Choroid plexus epithelial cell (primary cell): Measurements from ENCODE around the gene ACOT12.

ENCODE experiments used
- DNase-seq: peaks from one replicate; pipeline ENCODE4 v3.0.0-alpha.2; 2010; ENCODE audit warnings: low read depth
- H3K4me3 ChIP-seq: 2 replicates; pipeline ENCODE4 v1.5.1; 2011; ENCODE audit warnings: low read depth, mild to moderate bottlenecking, control low read depth, low read length, moderate library complexity
- CTCF ChIP-seq: conservative IDR thresholded peaks from 2 replicates; pipeline ENCODE4 v1.5.1; 2011; ENCODE audit warnings: low read depth, mild to moderate bottlenecking, control low read depth, inconsistent platforms, low read length, moderate library complexity

The ACOT12 gene

GRCh38 chr5:81313278-81313677, 80.7 kb downstream of the ACOT12 start:
- TF ChIP-seq CTCF, result no peak
- no peak overlapping the region for H3K4me3 ChIP-seq
- no peak for DNase-seq

- no peak overlapping the region for H3K4me3 ChIP-seq
- DNase-seq, result no peak
- TF ChIP-seq CTCF, result no peak
Observed at GRCh38 chr5:81310402-81311063, 83.4 kb downstream of the ACOT12 start.

- DNase-seq, result no peak
- TF ChIP-seq CTCF, result no peak
- no peak overlapping the region for H3K4me3 ChIP-seq
Observed at GRCh38 chr5:81308836-81309235, 85.1 kb downstream of the ACOT12 start.

- TF ChIP-seq CTCF, result no peak
Observed at GRCh38 chr5:81305785-81306184, 88.1 kb downstream of the ACOT12 start.

GRCh38 chr5:81303563-81303962, 90.4 kb downstream of the ACOT12 start:
- no peak overlapping the region for H3K4me3 ChIP-seq
- TF ChIP-seq CTCF, result no peak
- peak; percentile 88 for DNase-seq

More at GRCh38 chr5:81305785-81306184, 88.1 kb downstream of the ACOT12 start:
- H3K4me3 ChIP-seq, result no peak overlapping the region
- DNase-seq, result no peak

GRCh38 chr5:81302596-81302995, 91.3 kb downstream of the ACOT12 start:
- no peak for TF ChIP-seq CTCF

GRCh38 chr5:81301271-81302015, 92.5 kb downstream of the ACOT12 start, which contains the start of gene ZCCHC9:
Gene ZCCHC9 (plus strand): TSS chr5:81301587. CDS start chr5:81304758, 3,171 bp downstream.
- TF ChIP-seq CTCF, result peak; percentile 47
- H3K4me3 ChIP-seq, result peak within 1 kb of the TSS; percentile 93
- DNase-seq, result peak; percentile 97

More at GRCh38 chr5:81302596-81302995, 91.3 kb downstream of the ACOT12 start:
- peak overlapping the region; percentile 93 for H3K4me3 ChIP-seq
- no peak for DNase-seq
